Nephron (organoid): ENCODE data around the gene KIF2C.
"Not testable (repeated sequence)": the region's sequence is repeated elsewhere in the genome, so short reads cannot be mapped to it uniquely, and the experiment has no call there.

ENCODE experiments used
- H3K27ac Mint-ChIP-seq, 3 experiments: 2 replicates each; pipeline ENCODE4 v1.8.0; 2020; ENCODE audit warnings: mixed read lengths in 3 of 3, mild to moderate bottlenecking in 2 of 3, moderate library complexity in 1 of 3
- H3K27me3 Mint-ChIP-seq: 2 replicates; pipeline ENCODE4 v1.8.0; 2021; ENCODE audit warnings: low read depth, mild to moderate bottlenecking, moderate library complexity, mixed read lengths
- H3K36me3 Mint-ChIP-seq: 2 replicates; pipeline ENCODE4 v1.8.0; 2020; ENCODE audit warnings: low read depth, mixed read lengths
- H3K4me1 Mint-ChIP-seq: 2 replicates; pipeline ENCODE4 v1.8.0; 2020; ENCODE audit warnings: mixed read lengths
- H3K4me3 Mint-ChIP-seq, 3 experiments: 2 replicates each; pipeline ENCODE4 v1.8.0; 2020; ENCODE audit warnings: mild to moderate bottlenecking in 3 of 3, mixed read lengths in 3 of 3, moderate library complexity in 2 of 3
- H3K9me3 Mint-ChIP-seq: 2 replicates; pipeline ENCODE4 v1.8.0; 2020; ENCODE audit warnings: mixed read lengths
- TF ChIP-seq, protein P1 (sequence below), 3 experiments: fragments of 200-600 bp; sonication (generic); IDR thresholded peaks; one replicate each; pipeline ENCODE4 v1.5.0; 2021; ENCODE audit warnings: antibody characterized with exemption in 3 of 3; ENCODE audit not compliant: unreplicated experiment in 3 of 3

The KIF2C gene

DNA sequence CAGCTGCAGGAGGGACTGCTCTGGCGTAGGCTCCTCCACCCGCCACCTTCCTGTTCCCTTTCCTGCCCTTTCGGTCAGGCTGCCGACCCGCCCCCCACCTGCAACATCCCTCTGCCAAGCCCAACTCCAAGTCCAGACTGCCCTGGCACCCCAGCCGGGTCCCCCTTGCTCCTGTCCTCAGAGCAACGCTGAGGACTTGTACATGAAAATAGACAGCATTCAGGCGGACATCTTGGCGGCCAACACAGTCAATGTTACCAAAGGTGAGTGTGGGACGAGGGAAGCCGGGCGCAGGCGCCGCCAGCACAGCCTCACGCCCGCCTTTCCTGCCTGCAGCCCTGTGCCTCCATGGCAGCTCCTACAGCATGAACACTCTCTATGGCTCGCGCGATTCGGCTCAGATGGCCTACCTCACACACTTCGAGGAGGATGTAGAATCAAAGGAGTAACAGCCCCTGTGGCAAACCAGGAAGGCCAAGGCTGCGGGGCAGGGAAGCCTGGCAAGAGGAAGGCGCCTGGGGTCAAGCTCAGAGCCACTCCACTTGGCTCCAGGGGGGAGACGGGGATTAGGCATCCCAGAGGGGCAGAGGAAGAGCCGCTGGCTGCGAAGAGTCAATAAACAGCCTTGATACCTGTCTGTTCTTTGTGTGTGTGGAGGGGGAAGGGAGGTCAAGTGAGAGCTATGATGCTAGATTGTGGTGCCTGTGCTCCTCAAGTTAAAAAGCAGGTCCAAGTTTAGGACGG lies 14.5 kb upstream of the KIF2C start:
- no peaks in the 10 kb centered on the region for H3K36me3 Mint-ChIP-seq
- H3K4me3 Mint-ChIP-seq: no peak overlapping the region
- H3K9me3 Mint-ChIP-seq: no peaks in the 10 kb centered on the region
- TF ChIP-seq, protein P1, sequence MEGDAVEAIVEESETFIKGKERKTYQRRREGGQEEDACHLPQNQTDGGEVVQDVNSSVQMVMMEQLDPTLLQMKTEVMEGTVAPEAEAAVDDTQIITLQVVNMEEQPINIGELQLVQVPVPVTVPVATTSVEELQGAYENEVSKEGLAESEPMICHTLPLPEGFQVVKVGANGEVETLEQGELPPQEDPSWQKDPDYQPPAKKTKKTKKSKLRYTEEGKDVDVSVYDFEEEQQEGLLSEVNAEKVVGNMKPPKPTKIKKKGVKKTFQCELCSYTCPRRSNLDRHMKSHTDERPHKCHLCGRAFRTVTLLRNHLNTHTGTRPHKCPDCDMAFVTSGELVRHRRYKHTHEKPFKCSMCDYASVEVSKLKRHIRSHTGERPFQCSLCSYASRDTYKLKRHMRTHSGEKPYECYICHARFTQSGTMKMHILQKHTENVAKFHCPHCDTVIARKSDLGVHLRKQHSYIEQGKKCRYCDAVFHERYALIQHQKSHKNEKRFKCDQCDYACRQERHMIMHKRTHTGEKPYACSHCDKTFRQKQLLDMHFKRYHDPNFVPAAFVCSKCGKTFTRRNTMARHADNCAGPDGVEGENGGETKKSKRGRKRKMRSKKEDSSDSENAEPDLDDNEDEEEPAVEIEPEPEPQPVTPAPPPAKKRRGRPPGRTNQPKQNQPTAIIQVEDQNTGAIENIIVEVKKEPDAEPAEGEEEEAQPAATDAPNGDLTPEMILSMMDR (IDR thresholded peaks at IDR 0.05; ENCODE audit: unreplicated experiment in 3 of 3): no peak
- no peak overlapping the region for H3K27ac Mint-ChIP-seq
- peaks cover 3% of the 10 kb centered on the region for H3K27me3 Mint-ChIP-seq
- H3K4me1 Mint-ChIP-seq: peaks cover 11% of the 10 kb centered on the region

DNA sequence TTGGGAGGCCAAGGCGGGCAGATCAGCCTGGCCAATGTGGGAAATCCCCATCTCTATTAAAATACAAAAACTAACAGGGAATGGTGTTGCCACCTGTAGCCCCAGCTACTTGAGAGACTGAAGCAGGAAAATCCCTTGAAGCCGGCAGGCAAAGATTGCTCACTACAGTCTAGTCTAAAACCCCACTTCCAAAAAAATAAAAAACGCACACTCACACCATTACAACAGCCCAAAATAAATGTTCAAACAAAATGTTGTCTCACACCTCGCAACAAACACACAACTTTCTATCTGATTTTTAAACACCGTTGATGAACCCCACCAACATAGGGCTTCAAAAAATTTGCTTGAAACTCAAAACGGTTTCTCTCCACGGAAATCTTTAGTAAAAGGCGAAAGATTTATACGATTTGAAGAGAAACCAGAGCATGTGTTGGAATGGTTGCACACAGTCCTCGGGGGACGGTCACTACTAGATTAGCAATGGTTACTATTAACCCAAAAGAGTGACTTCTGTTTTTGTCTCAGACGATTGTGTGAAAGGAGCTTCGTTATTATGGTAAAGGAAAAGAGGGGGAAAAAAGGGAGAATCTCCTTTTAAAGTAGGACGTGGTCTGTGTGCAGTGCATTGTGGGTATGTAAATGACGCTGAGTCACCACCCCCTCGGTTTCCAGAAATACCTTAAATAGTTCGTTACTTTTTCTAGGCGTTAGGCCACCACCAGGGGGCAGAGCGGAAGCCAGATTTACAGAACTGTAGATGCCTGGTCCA lies 8.7 kb upstream of the KIF2C start, which contains the start of gene RNU5D-1:
Gene RNU5D-1 (minus strand): TSS at position 430 of the 772 bp plus-strand sequence.
- TF ChIP-seq, protein P1 (IDR thresholded peaks at IDR 0.05; ENCODE audit: unreplicated experiment in 3 of 3): peak; percentile 83 to 88 (median 85)
- no peaks in the 10 kb centered on the region for H3K9me3 Mint-ChIP-seq
- peak within 1 kb of the TSS; percentile 100 for H3K27ac Mint-ChIP-seq
- H3K36me3 Mint-ChIP-seq: no peaks in the 10 kb centered on the region
- peaks cover 13% of the 10 kb centered on the region for H3K4me1 Mint-ChIP-seq
- peak within 1 kb of the TSS; percentile 27 to 60 (median 56) for H3K4me3 Mint-ChIP-seq
- no peaks in the 10 kb centered on the region for H3K27me3 Mint-ChIP-seq

DNA sequence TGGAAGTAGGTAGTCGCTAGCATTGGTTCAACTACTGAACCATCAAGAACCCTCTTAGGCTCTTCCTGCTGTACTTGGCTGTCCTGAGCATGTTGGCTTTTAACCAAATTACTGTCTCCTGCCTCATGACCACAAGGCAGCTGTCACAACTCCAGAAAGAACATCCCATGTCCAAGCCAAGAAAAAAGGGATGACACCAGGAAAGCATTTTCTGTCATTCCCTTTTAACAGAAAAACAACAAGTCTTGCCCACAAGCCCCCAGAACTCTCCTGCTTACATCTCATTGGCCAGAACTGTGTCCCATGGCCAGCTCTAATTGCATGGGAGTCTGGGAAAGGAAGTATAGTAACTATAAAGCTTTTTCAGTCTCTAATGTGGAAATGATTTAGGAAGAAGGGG lies 6.3 kb upstream of the KIF2C start:
- Mint-ChIP-seq H3K27me3 (no peaks in the 10 kb centered on the region), H3K27ac (peak overlapping the region; percentile 24 to 86 (median 78)), H3K36me3 (no peaks in the 10 kb centered on the region), H3K9me3 (no peaks in the 10 kb centered on the region), H3K4me1 (peaks cover 13% of the 10 kb centered on the region), H3K4me3 (no peak overlapping the region)
- TF ChIP-seq, protein P1 (IDR thresholded peaks at IDR 0.05; ENCODE audit: unreplicated experiment in 3 of 3): no peak

DNA sequence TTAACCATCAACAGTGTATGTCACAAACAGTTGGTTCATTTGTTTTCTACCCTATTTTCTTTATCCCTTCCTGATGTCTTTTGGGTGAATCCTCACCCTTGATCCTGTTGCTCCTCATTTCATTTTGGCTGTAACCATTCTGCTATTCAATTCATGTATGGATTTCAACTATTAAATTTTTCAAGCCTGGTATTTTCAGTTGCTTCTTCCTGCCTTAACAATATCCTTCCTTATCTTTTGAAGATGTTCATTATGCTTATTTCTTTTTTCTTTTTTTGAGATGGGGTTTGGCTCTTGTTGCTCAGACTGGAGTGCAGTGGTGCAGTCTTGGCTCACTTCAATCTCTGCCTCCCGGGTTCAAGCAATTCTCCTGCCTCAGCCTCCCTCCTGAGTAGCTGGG lies 5.9 kb upstream of the KIF2C start:
- Mint-ChIP-seq H3K4me3 (no peak overlapping the region), H3K36me3 (no peaks in the 10 kb centered on the region), H3K27ac (peak overlapping the region; percentile 24 to 86 (median 78)), H3K4me1 (peaks cover 13% of the 10 kb centered on the region), H3K27me3 (no peaks in the 10 kb centered on the region), H3K9me3 (no peaks in the 10 kb centered on the region)
- TF ChIP-seq, protein P1 (IDR thresholded peaks at IDR 0.05; ENCODE audit: unreplicated experiment in 3 of 3): no peak

DNA sequence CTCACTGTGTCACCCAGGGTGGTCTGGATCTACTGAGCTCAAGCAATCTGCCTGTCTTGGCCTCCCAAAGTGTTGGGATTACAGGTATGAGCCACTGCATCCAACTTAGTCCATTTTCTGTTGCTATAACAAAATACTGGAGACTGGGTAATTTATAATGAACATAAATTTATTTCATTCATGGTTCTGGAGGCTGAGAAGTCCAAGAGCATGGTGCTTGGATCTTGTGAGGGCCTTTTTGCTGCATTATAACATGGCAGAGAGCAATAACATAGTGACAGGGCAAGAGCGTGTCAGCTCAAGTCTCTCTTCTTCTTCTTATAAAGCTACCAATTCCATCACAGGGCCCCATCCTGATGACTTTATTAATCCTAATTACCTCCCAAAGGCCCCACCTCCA lies 3.6 kb upstream of the KIF2C start:
- H3K4me1 Mint-ChIP-seq: peaks cover 24% of the 10 kb centered on the region
- H3K36me3 Mint-ChIP-seq: no peaks in the 10 kb centered on the region
- no peak overlapping the region for H3K27ac Mint-ChIP-seq
- H3K9me3 Mint-ChIP-seq: no peaks in the 10 kb centered on the region
- H3K27me3 Mint-ChIP-seq: no peaks in the 10 kb centered on the region
- no peak overlapping the region for H3K4me3 Mint-ChIP-seq
- TF ChIP-seq, protein P1 (IDR thresholded peaks at IDR 0.05; ENCODE audit: unreplicated experiment in 3 of 3): no peak

DNA sequence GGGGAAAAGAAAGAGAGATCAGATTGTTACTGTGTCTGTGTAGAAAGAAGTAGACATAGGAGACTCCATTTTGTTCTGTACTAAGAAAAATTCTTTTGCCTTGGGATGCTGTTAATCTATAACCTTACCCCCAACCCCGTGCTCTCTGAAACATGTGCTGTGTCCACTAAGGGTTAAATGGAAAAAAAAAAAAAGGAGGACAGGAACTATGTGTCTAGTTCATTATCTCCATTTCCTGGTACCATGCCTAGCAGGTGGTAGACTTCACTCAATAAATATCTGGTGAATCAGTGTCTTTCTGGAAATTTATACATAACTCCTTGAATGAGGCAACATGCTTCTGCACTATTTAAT lies 707 bp upstream of the KIF2C start:
- peak overlapping the region; percentile 90 to 97 (median 94) for H3K4me3 Mint-ChIP-seq

More for the DNA sequence above, 707 bp upstream of the KIF2C start:
- H3K9me3 Mint-ChIP-seq, H3K36me3 Mint-ChIP-seq, H3K27me3 Mint-ChIP-seq: not testable (repeated sequence)
- peak overlapping the region; percentile 95 to 98 (median 97) for H3K27ac Mint-ChIP-seq
- H3K4me1 Mint-ChIP-seq: peaks cover 16% of the 10 kb centered on the region
